ENCODE measurements around the gene LEPROT.

- TF ChIP-seq EZH2 (IDR thresholded peaks at IDR 0.05; ENCODE audit: insufficient read depth, poor library complexity, severe bottlenecking) = no peak
- no peak for TF ChIP-seq EZH2phosphoT487 (IDR thresholded peaks at IDR 0.05; ENCODE audit: insufficient read depth, low read depth)
These were observed 48.8 kb downstream of the LEPROT start for GRCh38 chr1:65469126-65469888.

Data from GM23248 (cell line).